PFSK-1 (cell line): Measurements from ENCODE around the gene NDUFAF7.

Experiments
- POLR2AphosphoS5 ChIP-seq: IDR thresholded peaks from 2 replicates; pipeline ENCODE4 v1.6.1; 2012; ENCODE audit warnings: low read depth, mild to moderate bottlenecking, control low read depth, low read length, moderate library complexity
- TAF1 ChIP-seq: IDR thresholded peaks from 2 replicates; pipeline ENCODE4 v1.6.1; 2012; ENCODE audit warnings: low read length, control low read depth, borderline replicate concordance; ENCODE audit not compliant: insufficient read depth
- TF ChIP-seq, protein P1 (sequence below), 2 experiments: IDR thresholded peaks; 2 replicates each; pipeline versions ENCODE4 v1.6.1 to v1.8.0; 2011 to 2012; ENCODE audit warnings: low read depth in 2 of 2, low read length in 2 of 2, control low read depth in 1 of 2, inconsistent platforms in 1 of 2, mild to moderate bottlenecking in 1 of 2, moderate library complexity in 1 of 2; ENCODE audit not compliant: insufficient read depth in 1 of 2

DNA sequence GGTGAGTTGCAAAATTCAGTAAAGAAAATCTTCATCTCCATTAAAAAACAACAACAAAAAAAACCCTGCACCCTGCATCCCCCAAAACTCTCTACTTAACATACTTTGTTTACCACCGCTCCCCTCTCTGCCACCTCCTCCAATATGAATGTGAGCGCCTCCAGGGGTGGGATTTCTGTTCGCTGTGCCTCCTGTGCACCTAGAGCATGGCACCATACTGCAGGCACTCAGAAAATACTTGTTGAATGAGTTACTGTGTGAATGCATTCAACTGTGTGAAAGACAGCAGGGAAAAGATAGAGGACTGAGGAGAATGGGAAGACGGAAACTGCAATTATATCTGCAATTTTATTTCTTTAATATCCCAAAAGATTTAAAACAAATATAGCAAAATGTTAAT lies 4.6 kb upstream of the NDUFAF7 start:
- TF ChIP-seq POLR2AphosphoS5 = no peak
- TF ChIP-seq, protein P1, sequence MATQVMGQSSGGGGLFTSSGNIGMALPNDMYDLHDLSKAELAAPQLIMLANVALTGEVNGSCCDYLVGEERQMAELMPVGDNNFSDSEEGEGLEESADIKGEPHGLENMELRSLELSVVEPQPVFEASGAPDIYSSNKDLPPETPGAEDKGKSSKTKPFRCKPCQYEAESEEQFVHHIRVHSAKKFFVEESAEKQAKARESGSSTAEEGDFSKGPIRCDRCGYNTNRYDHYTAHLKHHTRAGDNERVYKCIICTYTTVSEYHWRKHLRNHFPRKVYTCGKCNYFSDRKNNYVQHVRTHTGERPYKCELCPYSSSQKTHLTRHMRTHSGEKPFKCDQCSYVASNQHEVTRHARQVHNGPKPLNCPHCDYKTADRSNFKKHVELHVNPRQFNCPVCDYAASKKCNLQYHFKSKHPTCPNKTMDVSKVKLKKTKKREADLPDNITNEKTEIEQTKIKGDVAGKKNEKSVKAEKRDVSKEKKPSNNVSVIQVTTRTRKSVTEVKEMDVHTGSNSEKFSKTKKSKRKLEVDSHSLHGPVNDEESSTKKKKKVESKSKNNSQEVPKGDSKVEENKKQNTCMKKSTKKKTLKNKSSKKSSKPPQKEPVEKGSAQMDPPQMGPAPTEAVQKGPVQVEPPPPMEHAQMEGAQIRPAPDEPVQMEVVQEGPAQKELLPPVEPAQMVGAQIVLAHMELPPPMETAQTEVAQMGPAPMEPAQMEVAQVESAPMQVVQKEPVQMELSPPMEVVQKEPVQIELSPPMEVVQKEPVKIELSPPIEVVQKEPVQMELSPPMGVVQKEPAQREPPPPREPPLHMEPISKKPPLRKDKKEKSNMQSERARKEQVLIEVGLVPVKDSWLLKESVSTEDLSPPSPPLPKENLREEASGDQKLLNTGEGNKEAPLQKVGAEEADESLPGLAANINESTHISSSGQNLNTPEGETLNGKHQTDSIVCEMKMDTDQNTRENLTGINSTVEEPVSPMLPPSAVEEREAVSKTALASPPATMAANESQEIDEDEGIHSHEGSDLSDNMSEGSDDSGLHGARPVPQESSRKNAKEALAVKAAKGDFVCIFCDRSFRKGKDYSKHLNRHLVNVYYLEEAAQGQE (IDR thresholded peaks at IDR 0.05; ENCODE audit: insufficient read depth in 1 of 2, low read depth in 2 of 2, low read length in 2 of 2) = no peak
- TF ChIP-seq TAF1 = no peak
